H9 (cell line): ENCODE results near the gene NDUFS6. TPM values are rescaled to one million over a fixed set of nuclear protein-coding genes. Genes with fewer than 3 reads are reported as not detected.

Experiments
- DNase-seq: peaks from one replicate; pipeline ENCODE4 v3.0.0-alpha.2; 2017
- H2AFZ ChIP-seq: one replicate; pipeline ENCODE4 v1.6.1; 2013; ENCODE audit warnings: mild to moderate bottlenecking, low read length, control low read depth, moderate library complexity
- H2AK5ac ChIP-seq: 2 replicates; pipeline ENCODE4 v1.6.1; 2013; ENCODE audit warnings: low read length, control low read depth, mixed read lengths; ENCODE audit not compliant: insufficient read length
- H2BK120ac ChIP-seq: one replicate; pipeline ENCODE4 v1.6.1; 2013; ENCODE audit warnings: low read depth, mild to moderate bottlenecking, low read length, control low read depth, inconsistent platforms; ENCODE audit not compliant: poor library complexity, severe bottlenecking
- H2BK12ac ChIP-seq: 2 replicates; pipeline ENCODE4 v1.6.1; 2013; ENCODE audit warnings: low read length, control low read depth, mixed read lengths, low read depth; ENCODE audit not compliant: insufficient read length
- H2BK15ac ChIP-seq: 2 replicates; pipeline ENCODE4 v1.6.1; 2013; ENCODE audit warnings: low read depth, low read length, control low read depth
- H2BK20ac ChIP-seq: one replicate; pipeline ENCODE4 v1.6.1; 2013; ENCODE audit warnings: low read depth, mild to moderate bottlenecking, low read length, control low read depth, inconsistent platforms; ENCODE audit not compliant: poor library complexity, severe bottlenecking
- H2BK5ac ChIP-seq: 2 replicates; pipeline ENCODE4 v1.6.1; 2013; ENCODE audit warnings: low read length, control low read depth, mixed read lengths; ENCODE audit not compliant: insufficient read length
- H3K14ac ChIP-seq: 2 replicates; pipeline ENCODE4 v1.6.1; 2013; ENCODE audit warnings: low read length, control low read depth; ENCODE audit not compliant: insufficient read depth
- H3K18ac ChIP-seq: 2 replicates; pipeline ENCODE4 v1.6.1; 2013; ENCODE audit warnings: low read depth, mild to moderate bottlenecking, mixed read lengths, low read length, control low read depth; ENCODE audit not compliant: insufficient read length
- H3K23ac ChIP-seq: 2 replicates; pipeline ENCODE4 v1.6.1; 2013; ENCODE audit warnings: low read length, control low read depth, mixed read lengths, low read depth; ENCODE audit not compliant: insufficient read length
- H3K23me2 ChIP-seq: 2 replicates; pipeline ENCODE4 v1.6.1; 2013; ENCODE audit warnings: low read depth, mild to moderate bottlenecking, mixed read lengths, low read length, control low read depth; ENCODE audit not compliant: insufficient read length, poor library complexity, severe bottlenecking
- H3K27ac ChIP-seq: 2 replicates; pipeline ENCODE4 v1.5.1; 2013; ENCODE audit warnings: low read length, control low read depth, mixed read lengths, low read depth; ENCODE audit not compliant: insufficient read length
- H3K27me3 ChIP-seq: 2 replicates; pipeline ENCODE4 v1.6.1; 2013; ENCODE audit warnings: low read length, control low read depth, inconsistent platforms; ENCODE audit not compliant: insufficient read depth
- H3K4ac ChIP-seq: 2 replicates; pipeline ENCODE4 v1.6.1; 2013; ENCODE audit warnings: low read depth, mild to moderate bottlenecking, control low read depth, inconsistent platforms, low read length, moderate library complexity
- H3K4me1 ChIP-seq: 2 replicates; pipeline ENCODE4 v1.6.1; 2013; ENCODE audit warnings: low read length, control low read depth, inconsistent platforms; ENCODE audit not compliant: insufficient read depth
- H3K4me2 ChIP-seq: 2 replicates; pipeline ENCODE4 v1.6.1; 2013; ENCODE audit warnings: low read length, control low read depth, mixed read lengths; ENCODE audit not compliant: insufficient read length, insufficient read depth
- H3K56ac ChIP-seq: 2 replicates; pipeline ENCODE4 v1.6.1; 2013; ENCODE audit warnings: low read depth, mild to moderate bottlenecking, mixed read lengths, low read length, control low read depth; ENCODE audit not compliant: insufficient read length
- H3K79me1 ChIP-seq: 2 replicates; pipeline ENCODE4 v1.6.1; 2013; ENCODE audit warnings: low read depth, mild to moderate bottlenecking, moderate library complexity, low read length, control low read depth, inconsistent platforms; ENCODE audit not compliant: insufficient read depth, poor library complexity, severe bottlenecking
- H3K79me2 ChIP-seq: 2 replicates; pipeline ENCODE4 v1.6.1; 2013; ENCODE audit warnings: low read length, control low read depth, inconsistent platforms; ENCODE audit not compliant: insufficient read depth
- H3K9ac ChIP-seq: 2 replicates; pipeline ENCODE4 v1.6.1; 2013; ENCODE audit warnings: low read length, control low read depth, mixed read lengths; ENCODE audit not compliant: insufficient read length; ENCODE audit errors: extremely low read depth
- H3K9me3 ChIP-seq: one replicate; pipeline ENCODE4 v1.6.1; 2013; ENCODE audit warnings: low read depth, low read length, inconsistent platforms; ENCODE audit not compliant: control insufficient read depth
- H3T11ph ChIP-seq: one replicate; pipeline ENCODE4 v1.6.1; 2013; ENCODE audit warnings: mild to moderate bottlenecking, low read length, control low read depth, inconsistent platforms
- H4K20me1 ChIP-seq: one replicate; pipeline ENCODE4 v1.6.1; 2013; ENCODE audit not compliant: control insufficient read depth, insufficient read length, insufficient read depth
- H4K5ac ChIP-seq: 2 replicates; pipeline ENCODE4 v1.6.1; 2013; ENCODE audit warnings: low read depth, mild to moderate bottlenecking, mixed read lengths, low read length, control low read depth; ENCODE audit not compliant: insufficient read length
- H4K8ac ChIP-seq: replicated peaks from 2 replicates; pipeline ENCODE4 v1.6.1; 2013; ENCODE audit warnings: low read length, control low read depth, mixed read lengths, low read depth; ENCODE audit not compliant: insufficient read length
- H4K91ac ChIP-seq: 2 replicates; pipeline ENCODE4 v1.6.1; 2013; ENCODE audit warnings: low read depth, mild to moderate bottlenecking, moderate library complexity, mixed read lengths, low read length, control low read depth; ENCODE audit not compliant: insufficient read length
- H3K27ac Mint-ChIP-seq, 3 experiments: 2 replicates in 2 of 3; 3 replicates in 1 of 3; pipeline ENCODE4 v1.8.0; 2020 to 2021; ENCODE audit warnings: mixed read lengths in 3 of 3, mild to moderate bottlenecking in 1 of 3, moderate library complexity in 1 of 3
- H3K27me3 Mint-ChIP-seq: 2 replicates; pipeline ENCODE4 v1.8.0; 2021; ENCODE audit warnings: low read depth, mild to moderate bottlenecking, moderate library complexity, mixed read lengths
- H3K36me3 Mint-ChIP-seq, 3 experiments: 2 replicates in 2 of 3; 3 replicates in 1 of 3; pipeline ENCODE4 v1.8.0; 2020 to 2021; ENCODE audit warnings: low read depth in 3 of 3, mixed read lengths in 3 of 3; ENCODE audit not compliant: insufficient read depth in 1 of 3
- H3K4me1 Mint-ChIP-seq, 2 experiments: 2 replicates each; pipeline ENCODE4 v1.8.0; 2020; ENCODE audit warnings: mixed read lengths in 2 of 2
- H3K4me3 Mint-ChIP-seq, 2 experiments: 2 replicates in 1 of 2; 3 replicates in 1 of 2; pipeline ENCODE4 v1.8.0; 2020 to 2021; ENCODE audit warnings: mild to moderate bottlenecking in 2 of 2, mixed read lengths in 2 of 2, moderate library complexity in 1 of 2
- H3K9me3 Mint-ChIP-seq, 2 experiments: 2 replicates in 1 of 2; 3 replicates in 1 of 2; pipeline ENCODE4 v1.8.0; 2020; ENCODE audit warnings: mild to moderate bottlenecking in 2 of 2, mixed read lengths in 2 of 2, moderate library complexity in 1 of 2
- WGBS: extraction: QIAGEN DNeasy Blood & Tissue Kit; methylation state at CpG from one replicate; pipeline ENCODE4 v1.1.7; 2013; ENCODE audit warnings: missing lambda C conversion rate, low lambda C conversion rate, mixed read lengths; ENCODE audit not compliant: insufficient read length; ENCODE audit errors: extremely low coverage; 5-methylcytosine and 5-hydroxymethylcytosine counted together
- total RNA-seq: library from RNA; stranded (reverse); gene quantifications from 2 replicates; pipeline ENCODE4 v1.2.1, GENCODE V29; 2021
- TF ChIP-seq, protein P1 (sequence below): fragments of 200-600 bp; sonication (generic); conservative IDR thresholded peaks from 3 replicates; pipeline ENCODE4 v1.8.0; 2021; ENCODE audit warnings: antibody characterized with exemption, mild to moderate bottlenecking

The NDUFS6 gene
- total RNA-seq, 1 experiment from 2014 or later: 62.5 TPM

DNA sequence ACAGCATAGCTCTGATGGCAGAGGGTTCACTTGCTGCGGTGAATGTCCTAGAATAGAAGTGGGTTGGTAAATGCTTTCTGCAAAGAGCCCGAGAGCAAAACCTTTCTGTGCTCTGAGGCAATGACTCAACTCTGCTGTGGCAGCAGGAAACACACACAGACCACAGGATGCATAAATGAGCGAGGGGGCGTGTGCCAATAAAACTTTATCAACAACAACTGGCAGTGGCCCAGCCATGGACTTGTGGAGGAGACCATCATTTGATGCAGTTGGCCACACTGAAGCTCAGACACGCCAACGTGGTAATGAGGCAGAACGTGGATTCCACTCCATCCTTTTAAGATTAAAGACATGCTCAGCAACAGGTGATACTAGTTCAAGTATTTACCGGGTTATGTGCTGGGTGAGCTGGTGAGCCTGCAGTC lies 8.4 kb upstream of the NDUFS6 start:
- TF ChIP-seq, protein P1, sequence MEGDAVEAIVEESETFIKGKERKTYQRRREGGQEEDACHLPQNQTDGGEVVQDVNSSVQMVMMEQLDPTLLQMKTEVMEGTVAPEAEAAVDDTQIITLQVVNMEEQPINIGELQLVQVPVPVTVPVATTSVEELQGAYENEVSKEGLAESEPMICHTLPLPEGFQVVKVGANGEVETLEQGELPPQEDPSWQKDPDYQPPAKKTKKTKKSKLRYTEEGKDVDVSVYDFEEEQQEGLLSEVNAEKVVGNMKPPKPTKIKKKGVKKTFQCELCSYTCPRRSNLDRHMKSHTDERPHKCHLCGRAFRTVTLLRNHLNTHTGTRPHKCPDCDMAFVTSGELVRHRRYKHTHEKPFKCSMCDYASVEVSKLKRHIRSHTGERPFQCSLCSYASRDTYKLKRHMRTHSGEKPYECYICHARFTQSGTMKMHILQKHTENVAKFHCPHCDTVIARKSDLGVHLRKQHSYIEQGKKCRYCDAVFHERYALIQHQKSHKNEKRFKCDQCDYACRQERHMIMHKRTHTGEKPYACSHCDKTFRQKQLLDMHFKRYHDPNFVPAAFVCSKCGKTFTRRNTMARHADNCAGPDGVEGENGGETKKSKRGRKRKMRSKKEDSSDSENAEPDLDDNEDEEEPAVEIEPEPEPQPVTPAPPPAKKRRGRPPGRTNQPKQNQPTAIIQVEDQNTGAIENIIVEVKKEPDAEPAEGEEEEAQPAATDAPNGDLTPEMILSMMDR: no peak
- H3K56ac ChIP-seq: no peak overlapping the region
- H2BK12ac ChIP-seq: no peak overlapping the region
- H3K9me3 ChIP-seq: no peaks in the 10 kb centered on the region
- H3K9ac ChIP-seq: no peak overlapping the region
- no peak overlapping the region for H3K27ac Mint-ChIP-seq
- peaks cover 5 to 17% (median 16%) of the 10 kb centered on the region in 3 experiments; a peak in 6 of 7 replicates for H3K36me3 Mint-ChIP-seq
- H4K8ac ChIP-seq: no peak overlapping the region
- no peak overlapping the region for H2BK15ac ChIP-seq
- H3K18ac ChIP-seq: no peak overlapping the region
- H3K14ac ChIP-seq: no peak overlapping the region
- no peak overlapping the region for H3T11ph ChIP-seq
- no peak overlapping the region for H2BK20ac ChIP-seq
- H3K4me3 Mint-ChIP-seq: no peak overlapping the region
- no peak overlapping the region for H3K4me2 ChIP-seq
- no peak overlapping the region for H2BK5ac ChIP-seq
- H3K27me3 ChIP-seq: no peaks in the 10 kb centered on the region
- no peaks in the 10 kb centered on the region for H3K9me3 Mint-ChIP-seq
- H3K4me1 Mint-ChIP-seq: peaks cover 21 to 23% of the 10 kb centered on the region in 2 experiments
- no peak overlapping the region for H2AK5ac ChIP-seq
- H4K20me1 ChIP-seq: no peaks in the 10 kb centered on the region
- H3K23me2 ChIP-seq: no peaks in the 10 kb centered on the region
- H3K79me1 ChIP-seq: peaks cover 2% of the 10 kb centered on the region
- H2AFZ ChIP-seq: no peak overlapping the region
- H4K91ac ChIP-seq: no peak overlapping the region
- no peak for DNase-seq
- peaks cover 3% of the 10 kb centered on the region; the same call in 1 of the 2 replicates for H3K4me1 ChIP-seq
- H4K5ac ChIP-seq: no peak overlapping the region
- H2BK120ac ChIP-seq: no peak overlapping the region
- WGBS: no CpG with 5 or more reads among the region's 8 CpGs
- H3K27me3 Mint-ChIP-seq: no peaks in the 10 kb centered on the region
- no peak overlapping the region for H3K27ac ChIP-seq
- no peak overlapping the region for H3K4ac ChIP-seq
- no peak overlapping the region for H3K23ac ChIP-seq
- H3K79me2 ChIP-seq: no peaks in the 10 kb centered on the region
